ENCODE measurements around the gene XRCC5.
A peak's percentile ranks its signal among the peaks of the same experiment; 100 is the strongest.
"Not testable (repeated sequence)": the region's sequence is repeated elsewhere in the genome, so short reads cannot be mapped to it uniquely, and the experiment has no call there.

The XRCC5 gene

DNA sequence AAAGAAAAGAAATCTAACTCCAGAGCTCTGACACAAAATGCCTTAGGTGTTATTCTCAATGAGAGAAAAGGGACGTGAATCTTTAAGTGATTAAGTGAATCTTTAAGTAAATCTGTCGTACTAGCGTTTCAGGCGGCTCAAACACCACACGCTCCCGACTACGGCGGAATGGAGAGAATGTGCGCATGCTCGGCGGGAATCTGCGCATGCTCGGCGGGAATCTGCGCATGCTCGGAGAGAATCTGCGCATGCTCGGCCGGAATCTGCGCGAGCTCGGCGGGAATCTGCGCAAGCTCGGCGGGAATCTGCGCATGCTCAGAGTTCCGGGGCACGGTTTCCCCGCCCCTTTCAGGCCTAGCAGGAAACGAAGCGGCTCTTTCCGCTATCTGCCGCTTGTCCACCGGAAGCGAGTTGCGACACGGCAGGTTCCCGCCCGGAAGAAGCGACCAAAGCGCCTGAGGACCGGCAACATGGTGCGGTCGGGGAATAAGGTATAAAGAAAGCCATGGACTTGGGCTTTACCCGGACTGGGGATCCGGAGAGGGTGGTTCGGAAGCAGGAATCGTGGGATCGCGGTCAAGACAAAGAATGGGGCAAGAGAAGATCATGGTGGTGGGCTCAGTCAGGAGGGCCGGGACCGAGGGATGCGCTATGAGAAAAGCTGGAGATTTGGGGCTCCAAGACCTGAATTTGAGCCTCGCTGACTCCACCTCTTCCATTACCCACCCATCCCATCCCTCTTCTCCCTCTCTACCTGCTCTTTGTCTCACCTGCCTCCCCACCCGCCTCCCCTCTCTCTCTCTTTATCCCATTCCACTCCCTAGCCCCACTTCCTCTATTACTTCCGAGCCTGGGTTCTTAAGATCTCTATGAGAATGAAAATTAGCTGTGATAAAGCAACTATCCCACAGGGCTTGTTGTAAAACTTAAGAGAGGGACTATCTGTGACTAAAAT lies at the start of gene XRCC5:
XRCC5 (plus strand) TSS at position 382 of the 955 bp plus-strand sequence; CDS start at position 471, 89 bp downstream.
- DNase-seq (ENCODE audit: low spot score) = peak; percentile 89

DNA sequence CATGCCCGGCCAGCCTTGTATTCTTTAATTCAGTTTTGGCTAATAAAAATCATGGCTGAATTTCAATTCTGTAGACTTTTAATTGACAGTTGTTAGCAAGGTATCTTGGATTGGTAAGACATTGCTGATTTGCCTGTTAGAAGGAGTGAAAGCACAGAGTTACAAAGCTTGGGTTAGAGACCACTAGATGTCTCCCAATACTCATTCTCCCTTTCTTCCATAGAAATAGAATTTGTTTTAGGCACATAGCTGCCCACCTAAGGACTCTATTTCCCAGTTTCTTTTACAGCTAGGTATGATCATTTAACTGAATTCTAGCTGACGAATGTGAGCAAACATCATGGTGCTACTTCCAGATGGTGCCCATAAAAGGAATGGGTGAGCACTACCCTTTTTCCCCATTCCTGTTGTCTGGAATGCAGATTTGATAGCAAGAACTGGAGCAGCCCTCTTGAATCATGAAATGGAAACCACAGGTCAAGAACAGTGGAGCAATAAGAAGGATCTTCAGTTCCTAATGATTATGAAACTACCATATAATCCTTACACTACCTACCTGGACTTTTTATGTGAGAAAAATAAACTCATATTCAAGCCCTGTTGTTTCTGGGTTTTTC lies 45.0 kb upstream of the XRCC5 start:
- DNase-seq (ENCODE audit: low spot score) = no peak

DNA sequence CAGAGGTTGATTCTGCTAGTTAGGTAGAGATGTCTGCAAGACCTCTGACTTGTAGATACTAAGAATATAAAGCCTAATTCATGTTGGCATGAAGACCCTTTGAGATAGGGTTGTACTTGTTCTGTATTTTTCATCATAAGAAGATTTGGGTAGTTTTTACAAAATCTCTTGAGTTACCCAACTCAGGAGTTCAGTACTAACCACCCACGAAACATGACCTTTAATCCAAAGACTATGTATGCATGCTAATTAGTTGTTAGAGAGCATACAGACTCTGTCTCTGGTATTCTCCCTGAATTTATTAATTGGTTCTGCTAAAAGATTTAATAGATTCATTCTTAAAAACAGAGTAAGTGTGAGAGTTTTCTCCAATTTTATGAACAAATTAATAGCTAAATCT lies 44.5 kb upstream of the XRCC5 start:
- no peak for DNase-seq (ENCODE audit: low spot score)

DNA sequence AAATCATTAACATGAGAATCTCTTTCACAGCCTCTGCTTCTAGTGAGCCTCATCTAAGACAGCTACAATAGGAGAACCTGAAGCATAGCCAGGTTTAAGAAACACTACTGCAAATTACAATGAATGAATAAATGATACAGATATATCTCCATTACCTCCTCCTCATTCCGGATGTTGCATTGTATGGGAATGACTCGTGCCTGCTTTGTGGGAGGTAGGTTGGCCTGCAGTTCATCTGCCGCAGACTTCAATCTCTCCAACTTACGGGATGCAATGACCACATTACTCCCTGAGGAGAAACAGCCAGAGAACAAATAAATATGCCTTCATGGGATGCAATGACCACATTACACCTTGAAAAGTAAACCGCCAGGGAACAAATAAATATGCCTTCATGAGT lies 42.9 kb upstream of the XRCC5 start:
- DNase-seq (ENCODE audit: low spot score) = no peak

DNA sequence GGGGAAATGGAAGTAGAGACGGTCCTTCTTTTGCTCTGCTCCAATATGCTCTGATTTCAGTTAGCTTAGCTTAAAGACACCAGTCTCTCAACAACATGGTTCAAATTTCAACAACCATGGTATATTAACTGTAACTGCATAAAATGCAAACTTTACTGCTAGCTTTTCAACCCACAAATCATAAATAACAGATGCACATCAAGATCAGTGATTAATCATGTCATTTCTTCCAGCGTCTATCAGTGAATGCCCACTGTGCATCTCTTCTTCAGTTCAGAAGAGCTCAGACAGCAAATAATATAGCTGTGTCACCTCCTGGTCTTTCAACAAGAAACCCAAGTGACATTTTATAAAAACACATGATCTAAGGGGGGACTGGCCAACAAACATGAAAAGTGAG lies 40.1 kb upstream of the XRCC5 start:
- no peak for DNase-seq (ENCODE audit: low spot score)

DNA sequence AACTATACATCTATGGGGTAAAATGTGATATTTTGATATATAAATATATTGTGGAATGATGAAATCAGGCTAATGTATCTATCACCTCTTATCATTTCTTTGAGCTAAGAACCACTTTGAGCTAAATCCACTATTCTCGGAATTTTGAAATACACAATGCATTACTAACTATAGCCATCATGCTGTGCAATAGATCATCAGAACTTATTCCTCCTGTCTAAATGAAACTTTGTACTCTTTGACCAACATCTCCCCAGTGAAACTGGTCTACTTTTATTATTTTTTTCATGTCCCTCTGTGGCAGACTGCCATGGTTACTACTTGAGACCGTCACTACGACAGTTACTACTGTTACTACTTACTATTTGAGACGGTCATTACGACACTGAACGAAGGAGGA lies 39.0 kb upstream of the XRCC5 start:
- DNase-seq (ENCODE audit: low spot score) = no peak

DNA sequence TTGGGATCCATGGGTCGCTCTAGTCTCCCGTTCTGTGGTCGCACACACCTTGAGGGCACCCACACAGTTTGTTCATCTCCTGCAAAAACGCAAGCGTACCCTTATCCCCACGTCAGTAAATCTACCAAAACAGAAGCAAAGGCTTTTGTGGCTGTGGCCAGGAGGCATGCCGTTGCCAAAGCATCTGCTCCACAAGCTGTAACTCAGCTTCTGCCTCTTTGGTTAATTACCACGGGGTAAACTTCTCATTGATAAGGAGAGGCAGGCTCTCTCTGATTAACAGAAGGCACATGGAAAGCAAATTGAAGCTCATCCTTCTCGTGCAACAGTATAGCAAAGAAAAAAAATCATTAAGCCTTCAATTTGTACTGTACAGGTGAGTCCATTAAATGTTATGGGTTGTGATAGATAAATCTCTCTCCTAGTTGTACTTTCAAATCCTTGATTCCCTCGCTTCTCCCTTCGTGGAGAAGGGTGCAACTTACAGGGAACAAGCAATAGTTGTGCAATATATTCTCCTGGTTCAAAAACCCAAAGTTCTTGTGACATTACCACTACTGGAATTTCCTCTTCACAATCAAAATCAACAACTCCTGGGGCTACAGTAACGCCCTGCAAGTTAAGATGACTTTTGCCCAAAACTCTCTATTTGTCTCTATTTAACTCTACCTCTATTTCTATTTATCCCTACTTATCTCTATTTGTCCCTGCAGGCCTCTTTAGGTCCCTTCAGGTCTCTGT lies 37.9 kb upstream of the XRCC5 start:
- no peak for DNase-seq (ENCODE audit: low spot score)

DNA sequence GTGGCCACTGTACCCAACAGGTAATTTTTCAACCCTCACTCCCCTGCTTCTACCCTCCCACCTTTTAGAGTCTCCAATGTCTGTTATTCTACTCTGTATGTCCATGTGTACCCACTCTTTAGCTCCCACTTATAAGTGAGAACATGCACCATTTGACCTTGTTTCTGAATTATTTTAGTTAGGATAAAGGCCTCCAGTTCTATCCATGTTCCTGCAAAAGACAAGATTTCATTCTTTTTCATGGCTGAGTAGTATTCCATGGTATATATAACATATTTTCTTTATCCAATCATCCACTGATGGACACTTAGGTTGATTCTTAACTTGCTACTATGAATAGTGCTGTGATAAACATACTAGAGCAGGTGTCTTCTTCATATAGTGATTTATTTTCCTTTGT lies 36.7 kb upstream of the XRCC5 start:
- no peak for DNase-seq (ENCODE audit: low spot score)

DNA sequence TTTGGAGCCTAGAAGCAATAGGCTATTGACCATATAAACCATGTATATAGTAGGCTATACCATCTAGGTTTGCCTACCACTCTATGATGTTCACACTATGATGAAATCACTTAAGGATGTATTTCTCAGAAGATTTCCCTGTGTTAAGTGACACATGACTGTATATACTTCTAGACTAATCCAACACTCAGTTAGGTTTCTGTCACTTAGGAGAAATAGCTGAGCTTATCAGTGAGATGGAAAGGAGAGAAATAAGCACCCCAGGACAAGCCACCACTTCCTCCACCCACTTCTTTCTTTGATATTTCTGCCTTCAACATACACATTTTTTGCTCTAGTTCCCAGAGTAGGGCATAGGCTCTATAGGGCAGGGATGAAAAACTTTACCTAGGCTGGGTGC lies 35.4 kb upstream of the XRCC5 start:
- no peak for DNase-seq (ENCODE audit: low spot score)

DNA sequence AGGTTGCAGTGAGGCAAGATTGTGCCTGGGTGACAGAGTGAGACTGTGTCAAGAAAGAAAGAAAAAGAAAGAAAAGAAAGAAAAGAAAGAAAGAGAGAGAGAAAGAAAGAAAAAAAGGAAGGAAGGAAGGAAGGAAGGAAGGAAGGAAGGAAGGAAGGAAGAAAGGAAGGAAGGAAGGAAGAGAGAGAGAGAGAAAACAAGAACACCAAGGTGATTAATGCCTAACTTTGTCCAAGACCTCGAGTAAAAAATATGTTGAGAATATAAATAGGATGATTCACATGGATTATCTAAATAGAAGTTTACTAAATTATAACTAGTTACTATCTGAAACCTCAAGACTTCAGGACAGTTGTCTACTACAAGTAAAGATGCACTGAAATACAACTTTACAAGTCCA lies 34.8 kb upstream of the XRCC5 start:
- no peak for DNase-seq (ENCODE audit: low spot score)

DNA sequence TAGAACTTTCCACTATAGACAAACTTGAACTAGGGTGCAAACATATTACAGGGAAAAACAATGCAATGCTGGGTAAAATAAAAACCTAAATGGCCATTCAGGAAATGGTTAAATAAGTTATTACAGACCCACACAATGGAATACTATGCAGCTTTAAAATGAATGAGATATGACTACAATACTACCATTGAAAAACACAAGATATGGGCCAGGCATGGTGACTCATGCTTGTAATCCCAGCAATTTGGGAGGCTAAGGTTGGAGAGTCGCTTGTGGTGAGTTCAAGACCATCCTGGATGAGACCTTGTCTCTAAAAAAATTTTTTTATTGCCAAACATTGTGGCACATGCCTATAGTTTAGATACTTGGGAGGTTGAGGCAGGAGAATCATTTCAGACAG lies 34.4 kb upstream of the XRCC5 start:
- no peak for DNase-seq (ENCODE audit: low spot score)

DNA sequence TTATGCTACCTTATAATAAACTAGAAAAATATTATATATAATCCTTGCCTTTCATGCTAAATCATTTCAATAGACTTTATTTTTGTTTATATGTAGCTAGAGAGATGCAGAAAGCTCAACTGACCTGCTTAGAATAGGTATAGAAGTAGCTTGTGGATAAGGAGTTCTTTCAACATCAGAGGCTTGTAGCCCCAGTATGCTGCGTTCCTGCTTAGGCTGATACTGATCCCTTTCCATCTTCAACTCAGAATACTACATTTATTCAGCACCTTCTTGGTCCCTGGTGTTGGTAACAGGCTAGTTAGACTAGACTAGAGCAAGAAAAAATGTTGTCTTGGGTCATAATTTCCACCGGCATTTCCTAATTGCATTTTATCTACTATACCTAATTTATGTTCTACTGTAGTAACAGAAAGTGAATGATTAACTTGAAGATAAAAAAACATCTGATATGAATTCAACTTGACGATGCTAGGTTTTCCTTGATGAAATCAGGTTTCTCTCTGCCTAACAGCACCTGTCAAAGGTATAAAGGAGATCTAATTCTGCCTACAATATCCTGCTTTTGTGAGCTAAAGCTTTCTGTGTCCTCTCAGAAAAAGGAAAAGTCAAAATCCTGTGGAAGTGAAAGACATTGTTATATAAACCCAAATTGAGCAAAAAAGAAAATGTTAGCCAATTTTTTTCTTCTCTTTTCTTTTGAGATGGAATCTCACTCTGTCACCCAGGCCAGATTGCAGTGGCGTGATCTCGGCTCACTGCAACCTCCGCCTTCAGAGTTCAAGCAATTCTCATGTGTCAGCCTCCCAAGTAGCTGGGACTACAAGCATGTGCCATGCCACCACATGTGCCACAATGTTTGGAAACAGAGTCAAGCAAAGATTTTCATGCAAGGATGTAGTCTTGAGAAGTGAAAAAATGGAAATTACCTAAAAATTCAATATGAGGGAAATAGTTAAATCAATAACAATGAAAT lies 33.4 kb upstream of the XRCC5 start:
- DNase-seq (ENCODE audit: low spot score) = no peak

DNA sequence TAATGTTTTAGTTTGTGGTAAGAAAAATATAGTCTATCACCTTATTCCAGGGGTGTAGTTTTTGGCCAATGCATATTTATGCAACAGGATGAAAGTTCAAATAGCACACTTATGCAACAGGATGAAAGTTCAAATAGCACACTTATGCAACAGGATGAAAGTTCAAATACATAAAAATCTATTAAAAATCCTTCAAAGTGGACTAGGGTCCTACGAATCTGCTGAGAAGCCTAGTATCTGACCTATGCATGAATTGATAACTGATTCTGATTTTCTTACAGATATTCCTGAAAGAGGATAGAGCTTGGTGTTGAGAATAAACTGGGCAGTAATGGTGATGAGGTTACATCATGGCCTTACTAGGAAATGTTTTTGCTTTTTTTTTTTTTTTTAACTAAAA lies 30.4 kb upstream of the XRCC5 start:
- DNase-seq (ENCODE audit: low spot score) = no peak

DNA sequence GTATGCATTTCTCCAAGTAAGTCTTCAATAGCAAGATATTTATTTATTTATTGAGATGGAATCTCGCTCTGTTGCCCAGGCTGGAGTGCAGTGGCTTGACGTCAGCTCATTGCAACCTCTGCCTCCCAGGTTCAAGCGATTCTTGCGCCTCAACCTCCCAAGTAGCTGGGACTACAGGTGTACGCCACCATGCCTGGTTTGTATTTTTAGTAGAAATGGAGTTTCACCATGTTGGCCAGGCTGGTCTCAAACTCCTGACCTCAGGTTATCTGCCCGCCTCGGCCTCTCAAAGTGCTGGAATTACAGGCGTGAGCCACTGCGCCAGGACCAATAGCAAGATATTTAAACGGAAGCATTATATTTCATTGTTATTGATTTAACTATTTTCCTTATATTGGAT lies 29.1 kb upstream of the XRCC5 start:
- not testable (repeated sequence) for DNase-seq (ENCODE audit: low spot score)

DNA sequence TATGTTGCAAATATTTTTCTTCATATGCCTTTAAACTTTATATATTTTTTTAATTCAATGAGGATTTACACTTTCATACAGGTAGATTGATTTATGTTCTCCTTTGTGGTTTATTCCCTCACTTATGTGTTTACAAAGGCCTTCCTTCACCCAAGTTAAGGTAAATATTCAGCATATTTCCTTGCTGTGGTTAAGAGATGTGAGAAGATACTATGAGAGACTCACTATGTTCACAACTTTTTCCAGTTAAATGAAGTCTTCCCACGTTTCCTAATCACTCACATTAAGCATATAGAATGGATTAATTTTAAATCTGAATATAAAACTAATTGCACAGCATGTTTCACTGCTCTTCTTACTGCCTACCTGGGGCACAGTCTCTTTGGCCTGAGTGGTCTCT lies 28.1 kb upstream of the XRCC5 start:
- no peak for DNase-seq (ENCODE audit: low spot score)

DNA sequence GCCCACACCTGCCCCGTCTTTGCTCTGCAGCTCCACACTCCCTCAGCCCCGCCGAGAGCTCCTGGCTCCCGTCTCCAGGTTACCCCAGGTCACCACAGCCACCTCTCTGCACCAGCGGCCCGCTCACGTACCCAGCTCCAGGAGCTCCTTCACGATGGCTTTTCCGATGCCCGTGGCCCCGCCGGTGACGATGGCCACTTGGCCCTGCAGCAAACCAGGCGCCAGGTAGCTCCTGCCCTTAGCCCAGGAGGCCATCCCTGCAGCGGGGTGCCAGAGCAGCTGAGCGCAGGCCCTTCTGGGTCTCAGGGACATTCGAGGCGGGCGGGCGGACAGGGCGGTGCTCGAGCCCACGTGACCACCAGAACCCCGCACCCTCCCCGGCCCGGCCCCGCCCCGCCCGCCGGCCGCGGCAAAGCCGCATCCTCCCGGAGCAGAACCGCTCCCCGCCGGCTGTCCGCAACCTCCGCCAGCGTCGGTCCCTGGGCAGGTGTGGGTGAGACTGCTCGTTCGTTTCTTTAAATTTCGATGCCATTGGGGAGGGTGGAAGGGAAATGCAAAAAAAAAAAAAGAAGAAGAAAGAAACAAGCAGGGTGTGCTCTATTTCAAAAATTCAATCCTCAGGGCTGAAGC lies 27.5 kb upstream of the XRCC5 start, which contains the start of the genes PECR and TMEM169:
PECR (minus strand) TSS at position 323 of the 630 bp plus-strand sequence; CDS start at position 255, 68 bp downstream.
TMEM169 (plus strand) TSS at position 433 of the 630 bp plus-strand sequence. CDS start 14,045 bp downstream, outside the sequence.
- DNase-seq (ENCODE audit: low spot score) = peak; percentile 97

DNA sequence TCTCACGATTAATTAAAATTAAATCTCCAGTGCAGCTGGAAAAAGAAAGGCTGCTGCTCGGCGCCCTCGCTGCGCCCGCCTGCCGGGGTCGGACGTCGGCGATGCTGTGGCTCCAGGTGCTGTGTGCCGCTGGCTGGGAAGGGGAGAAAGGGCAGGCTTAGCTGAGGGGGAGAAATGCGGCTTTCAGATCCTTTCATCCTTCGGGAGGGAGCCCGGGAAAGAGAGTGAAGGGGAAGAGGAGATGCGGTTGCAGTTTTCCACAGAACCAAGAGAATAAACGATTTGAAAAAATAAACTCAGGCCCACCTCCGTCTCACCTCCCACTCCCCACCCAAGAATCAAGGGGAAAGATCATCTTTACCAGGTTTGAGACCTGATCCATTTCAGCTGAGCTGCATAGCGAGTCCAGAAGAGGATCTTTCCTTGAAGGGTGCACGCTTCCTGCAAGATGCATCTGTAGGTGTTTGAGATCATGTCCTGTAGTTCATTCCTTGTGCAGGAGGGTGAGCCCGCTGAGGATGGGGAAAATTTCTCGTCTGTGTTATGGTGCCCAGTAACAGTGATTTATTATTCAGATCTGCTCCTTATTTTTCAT lies 26.9 kb upstream of the XRCC5 start:
- peak; percentile 50 for DNase-seq (ENCODE audit: low spot score)

DNA sequence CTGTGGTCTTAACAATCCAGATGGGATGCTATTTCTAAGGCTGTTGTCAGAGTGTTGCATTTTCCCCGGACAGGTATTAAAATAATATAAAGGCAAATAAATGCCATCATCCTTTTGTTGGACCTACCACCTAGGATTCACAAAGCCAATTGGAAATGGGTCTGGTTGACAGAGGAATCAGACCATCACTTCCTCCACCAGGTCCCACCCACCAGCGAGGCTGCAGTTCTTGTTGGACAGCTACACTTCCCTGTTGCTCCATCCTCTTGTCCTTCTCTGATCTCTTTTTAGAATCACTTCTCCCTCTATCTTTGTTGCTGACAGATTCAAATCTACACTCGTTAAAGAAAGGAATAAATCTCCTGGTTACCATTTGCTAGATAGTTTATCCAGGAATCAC lies 26.3 kb upstream of the XRCC5 start:
- peak; percentile 14 for DNase-seq (ENCODE audit: low spot score)

DNA sequence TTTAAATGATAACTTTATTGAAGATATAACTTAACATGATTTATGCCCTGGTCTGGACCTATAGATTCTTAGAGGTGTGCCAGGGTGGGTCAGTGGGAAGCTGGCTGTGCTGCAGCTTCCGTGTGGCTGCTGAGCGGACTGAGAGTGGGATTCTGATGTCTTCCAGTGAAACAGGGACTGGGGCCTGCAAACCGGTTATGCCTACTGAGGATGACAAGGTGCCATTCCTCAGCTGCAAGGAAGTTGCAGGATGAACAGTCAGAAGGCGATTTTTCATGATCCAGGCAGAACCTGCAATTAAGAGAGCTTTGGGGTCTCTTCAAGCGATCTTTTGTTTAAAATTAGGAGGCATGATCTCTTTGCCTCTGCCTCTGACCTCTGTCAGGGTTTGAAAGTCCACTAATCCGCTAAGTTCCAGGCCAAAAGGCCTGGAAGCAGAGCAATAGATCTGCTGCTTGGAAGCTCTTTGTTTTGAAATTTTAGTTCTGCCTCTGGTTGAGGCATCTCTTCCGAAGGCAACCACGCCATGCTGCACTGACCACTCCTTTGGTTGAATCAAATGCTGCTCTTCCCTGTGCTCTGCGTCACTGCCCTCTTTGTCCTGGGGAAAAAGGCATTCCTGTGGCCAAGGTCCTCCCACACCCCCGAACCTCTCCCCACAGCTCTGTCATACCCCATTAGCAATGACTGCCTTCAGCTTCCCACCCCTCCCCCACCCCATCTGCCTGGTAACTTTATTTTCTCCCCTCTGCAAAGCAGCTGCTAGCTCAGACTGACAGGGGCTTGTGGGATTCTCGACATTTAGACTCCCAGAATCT lies 25.5 kb upstream of the XRCC5 start:
- peak; percentile 47 for DNase-seq (ENCODE audit: low spot score)

Measured in iPS-NIHi11 (cell line).